AG08396 (cell line): ENCODE results near the gene YDJC.
A peak's percentile ranks its signal among the peaks of the same experiment; 100 is the strongest.
"Not testable (repeated sequence)": the region's sequence is repeated elsewhere in the genome, so short reads cannot be mapped to it uniquely, and the experiment has no call there.

Experiments
- DNase-seq: peaks from one replicate; pipeline ENCODE4 v3.0.0; 2012; ENCODE audit warnings: low spot score, mixed read lengths

YDJC gene

DNA sequence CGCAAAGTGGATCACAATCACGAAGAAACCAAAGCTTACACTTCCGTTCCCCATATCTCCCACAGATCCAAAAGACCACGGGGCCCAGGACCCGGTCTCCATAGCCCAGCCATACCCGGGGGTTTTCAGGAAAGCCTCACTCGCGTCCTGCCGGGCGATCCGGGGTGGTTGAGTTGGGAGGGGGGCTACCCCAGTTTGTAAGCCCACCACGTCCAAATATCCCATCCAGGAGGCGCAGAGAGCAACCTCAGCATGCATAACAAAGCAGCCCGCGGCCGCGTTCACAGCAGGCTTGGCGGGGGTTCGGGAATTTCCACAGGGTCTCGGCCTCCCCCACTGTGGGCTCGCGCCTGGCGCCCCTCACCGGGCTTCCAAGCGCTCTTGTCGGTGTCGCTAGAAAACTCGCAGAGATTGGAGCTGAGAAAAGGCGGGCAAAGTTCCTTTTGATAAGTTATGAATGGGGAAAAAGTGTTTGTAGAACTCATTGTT is 21.7 kb upstream of the YDJC start:
- DNase-seq = no peak

- DNase-seq = no peak
Observed at GRCh38 chr22:21650823-21651520, 21.1 kb upstream of the YDJC start.

DNA sequence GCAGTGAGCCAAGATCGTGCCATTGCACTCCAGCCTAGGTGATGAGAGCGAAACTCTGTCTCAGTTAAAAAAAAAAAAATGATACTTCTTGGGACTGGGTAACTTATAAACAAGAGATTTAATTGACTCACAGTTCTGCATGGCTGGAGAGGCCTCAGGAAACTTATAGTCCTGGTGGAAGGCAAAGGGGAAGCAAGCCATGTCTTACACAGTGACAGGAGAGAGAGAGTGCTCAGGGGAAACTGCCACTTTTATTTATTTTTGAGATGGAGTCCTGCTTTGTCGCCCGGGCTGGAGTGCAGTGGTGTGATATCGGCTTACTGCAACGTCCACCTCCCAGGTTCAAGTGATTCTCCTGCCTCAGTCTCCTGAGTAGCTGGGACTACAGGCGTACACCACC is 20.5 kb upstream of the YDJC start:
- DNase-seq = no peak

- DNase-seq = peak; percentile 76
Observed at GRCh38 chr22:21646608-21647590, 17.1 kb upstream of the YDJC start.

- not testable (repeated sequence) for DNase-seq
Observed at GRCh38 chr22:21645513-21645912, 15.7 kb upstream of the YDJC start.

- no peak for DNase-seq
Observed at GRCh38 chr22:21643533-21644357, 13.9 kb upstream of the YDJC start.

DNA sequence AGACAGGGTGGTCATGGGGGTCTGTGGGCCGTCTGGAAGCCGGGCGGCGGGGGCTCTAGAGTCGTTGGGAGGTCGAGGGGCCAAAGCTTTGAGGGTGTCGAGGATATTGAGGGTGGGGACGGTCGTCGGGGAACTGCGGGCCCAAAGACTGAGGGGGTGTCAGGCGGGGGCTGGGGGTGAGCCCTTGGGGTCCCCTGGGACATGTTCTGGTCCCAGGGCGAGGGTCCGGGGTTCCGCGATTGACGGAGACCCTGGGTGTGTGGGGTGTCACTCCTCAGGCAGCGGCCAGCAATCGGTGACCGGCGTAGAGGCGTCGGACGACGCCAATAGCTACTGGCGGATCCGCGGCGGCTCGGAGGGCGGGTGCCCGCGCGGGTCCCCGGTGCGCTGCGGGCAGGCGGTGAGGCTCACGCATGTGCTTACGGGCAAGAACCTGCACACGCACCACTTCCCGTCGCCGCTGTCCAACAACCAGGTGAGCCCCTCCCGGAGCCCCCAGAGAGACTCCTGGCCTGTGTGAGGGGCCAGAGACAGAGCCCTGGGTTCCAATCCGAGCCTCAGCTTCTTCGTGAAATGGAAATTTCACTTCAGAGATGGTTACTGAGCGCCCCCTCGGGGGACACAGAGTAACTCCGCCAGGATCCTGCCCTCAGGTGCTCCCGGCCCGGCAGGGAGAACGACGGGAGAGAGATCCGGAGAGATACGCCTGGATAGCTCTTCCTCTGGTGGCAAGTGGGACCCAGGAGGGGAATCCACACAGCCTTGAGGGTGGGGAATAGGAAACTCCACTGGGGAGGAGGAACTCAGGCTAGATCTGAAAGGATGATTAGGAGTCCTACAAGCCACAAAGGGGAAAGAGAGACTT is 13.0 kb upstream of the YDJC start:
- peak; percentile 63 for DNase-seq

DNA sequence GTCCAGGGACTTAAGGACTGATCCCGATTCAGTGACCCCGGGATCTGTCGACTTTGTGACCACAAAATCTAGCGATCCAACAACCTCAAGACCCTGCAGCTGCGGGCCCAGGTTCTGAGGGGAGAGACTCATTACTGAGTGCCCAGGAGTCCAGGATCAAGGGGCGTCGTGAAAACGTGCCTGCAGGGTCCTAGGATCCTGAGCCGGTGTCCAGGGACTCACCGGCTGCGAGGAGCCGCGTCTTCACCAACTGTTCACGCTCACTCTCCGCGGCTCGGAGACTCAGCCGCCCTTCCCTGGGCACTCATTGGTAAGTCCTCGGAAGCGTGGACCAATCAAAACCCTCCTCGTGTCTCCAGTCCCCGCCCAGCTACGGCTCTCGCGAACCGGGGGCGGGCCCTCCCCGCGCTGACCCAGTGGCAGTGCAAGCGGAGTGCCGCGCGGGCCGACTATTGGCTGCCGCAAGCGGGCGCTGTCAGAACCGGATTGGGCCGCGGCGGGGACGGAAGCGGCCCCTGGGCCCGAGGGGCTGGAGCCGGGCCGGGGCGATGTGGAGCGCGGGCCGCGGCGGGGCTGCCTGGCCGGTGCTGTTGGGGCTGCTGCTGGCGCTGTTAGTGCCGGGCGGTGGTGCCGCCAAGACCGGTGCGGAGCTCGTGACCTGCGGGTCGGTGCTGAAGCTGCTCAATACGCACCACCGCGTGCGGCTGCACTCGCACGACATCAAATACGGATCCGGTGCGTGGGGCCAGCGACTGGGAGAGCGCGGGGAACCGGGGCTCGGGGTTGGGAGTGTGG is 12.2 kb upstream of the YDJC start, which contains the start of gene SDF2L1:
Gene SDF2L1 (plus strand): TSS at position 514 of the 795 bp plus-strand sequence. CDS start 35 bp downstream, at position 549.
- peak; percentile 99 for DNase-seq

GRCh38 chr22:21641417-21641788 is 11.6 kb upstream of the YDJC start:
- DNase-seq = peak; percentile 74

DNA sequence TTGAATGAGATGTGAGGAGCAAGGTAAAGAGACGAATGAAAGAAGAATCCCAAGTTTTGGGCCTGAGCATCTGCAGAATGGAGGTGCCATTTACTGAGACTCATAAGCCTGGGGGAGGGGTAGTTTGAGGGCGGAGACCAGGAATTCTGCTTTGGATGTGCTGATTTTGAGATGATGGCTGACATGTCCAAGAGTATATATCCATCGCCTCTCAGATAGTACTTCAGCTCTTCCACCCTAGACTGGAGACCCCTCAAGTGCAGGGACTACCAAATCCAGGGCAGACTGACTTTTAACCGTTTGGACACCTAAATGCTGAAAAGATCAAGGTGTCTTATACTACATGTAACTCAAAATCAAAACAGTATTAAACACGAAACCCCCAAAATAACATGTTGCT is 11.0 kb upstream of the YDJC start:
- DNase-seq = no peak

DNA sequence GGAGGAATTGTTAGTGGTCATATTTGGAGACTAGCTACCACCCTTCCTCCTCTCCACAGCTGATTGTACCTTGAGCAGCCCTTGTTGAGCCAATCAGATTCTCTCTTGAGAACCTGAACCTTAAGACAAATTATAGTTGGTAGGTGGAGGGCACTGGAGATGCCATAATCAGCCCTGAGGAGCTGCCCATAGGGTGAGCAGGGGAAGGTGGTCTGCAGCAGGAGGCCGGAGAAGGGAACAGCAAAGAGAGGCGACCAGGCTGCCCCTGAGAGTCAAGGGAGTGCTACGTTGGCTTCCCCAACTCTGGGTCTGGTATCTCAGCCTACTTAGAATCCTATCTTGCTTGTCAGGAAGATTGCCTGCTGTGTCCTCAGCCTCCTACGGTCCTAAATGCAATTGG is 9.5 kb upstream of the YDJC start:
- no peak for DNase-seq

DNA sequence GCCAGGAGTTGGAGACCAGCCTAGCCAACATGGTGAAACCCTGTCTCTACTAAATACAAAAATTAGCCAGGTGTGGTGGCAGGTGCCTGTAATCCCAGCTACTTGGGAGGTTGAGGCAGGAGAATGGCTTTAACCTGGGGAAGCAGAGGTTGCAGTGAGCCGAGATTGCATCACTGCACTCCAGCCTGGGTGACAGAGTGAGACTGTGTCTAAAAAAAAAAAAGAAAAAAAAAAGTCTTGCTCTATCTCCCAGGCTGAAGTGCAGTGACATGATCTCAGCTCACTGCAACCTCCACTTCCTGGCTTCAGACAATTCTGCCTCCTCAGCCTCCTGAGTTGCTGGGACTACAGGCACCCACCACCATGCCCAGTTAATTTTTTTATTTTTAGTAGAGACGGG is 7.6 kb upstream of the YDJC start:
- DNase-seq = not testable (repeated sequence)

- DNase-seq = no peak
Observed at GRCh38 chr22:21636629-21637218, 6.9 kb upstream of the YDJC start.

- DNase-seq = no peak
Observed at GRCh38 chr22:21635771-21636510, 6.1 kb upstream of the YDJC start.

DNA sequence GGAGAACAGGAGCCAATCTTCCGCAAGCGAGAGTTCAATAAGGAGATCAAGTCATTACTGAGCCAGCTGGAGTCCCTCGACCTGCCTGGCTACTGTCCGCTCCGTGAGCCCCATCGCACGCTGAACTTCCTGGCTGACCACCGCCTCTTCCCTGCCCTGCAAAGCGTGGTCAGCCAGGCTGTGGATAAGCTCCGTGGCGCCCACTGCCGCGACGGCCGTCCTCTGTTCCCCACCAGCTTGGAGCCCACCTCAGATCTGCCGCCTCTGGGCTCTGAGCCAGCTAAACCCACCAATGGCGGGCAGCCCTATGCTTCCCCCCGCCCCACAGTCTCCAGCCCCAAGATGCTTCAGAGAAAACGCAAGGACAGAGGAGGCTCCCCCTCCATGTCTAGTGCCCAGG is 5.0 kb upstream of the YDJC start:
- no peak for DNase-seq

DNA sequence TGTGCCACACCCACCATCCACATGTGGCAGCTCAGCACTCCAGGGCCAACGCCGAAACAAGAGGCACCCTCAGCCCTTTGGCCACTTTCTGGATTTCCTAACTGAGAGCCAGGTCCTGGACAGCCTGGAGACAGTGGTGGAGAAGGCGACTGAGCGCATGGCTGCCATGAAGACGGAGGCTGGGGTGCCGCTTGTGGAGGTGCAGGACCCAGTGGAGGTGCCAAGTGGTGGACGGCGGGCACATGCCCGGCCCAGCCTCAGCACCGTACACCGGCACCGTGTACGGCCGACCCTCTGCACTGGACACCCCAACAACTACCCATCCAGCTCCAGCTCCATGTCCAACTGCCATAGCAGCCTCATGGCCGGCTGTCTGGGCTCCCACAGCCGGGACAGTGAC is 4.3 kb upstream of the YDJC start:
- DNase-seq = no peak

- no peak for DNase-seq
Observed at GRCh38 chr22:21633481-21633880, 3.7 kb upstream of the YDJC start.

- no peak for DNase-seq
Observed at GRCh38 chr22:21632931-21633330, 3.1 kb upstream of the YDJC start.

- DNase-seq = no peak
Observed at GRCh38 chr22:21632237-21632895, 2.5 kb upstream of the YDJC start, which contains the start of gene CCDC116. Gene CCDC116 (plus strand): TSS chr22:21632760. CDS start chr22:21633182, 422 bp downstream.
